Endometrial microvascular endothelial cells (primary cell): ENCODE data around the gene TPSD1. TPM values are rescaled to one million over a fixed set of nuclear protein-coding genes. Genes with fewer than 3 reads are reported as not detected.

ENCODE experiments used
- in situ Hi-C: cut with HindIII; loops from 2 replicates; pipeline ENCODE4 v1.10.0; 2017; ENCODE audit warnings: low sequenced_read_pairs, low pct_unique_long_range_greater_than_20kb; ENCODE audit errors: inconsistent ontology term
- total RNA-seq: library from RNA; depleted of rRNA; stranded (reverse); fragments of >200 nt; gene quantifications from one replicate; pipeline ENCODE4 v1.2.3, GENCODE V29; 2015; ENCODE audit errors: inconsistent ontology term

TPSD1 gene
- total RNA-seq, 1 donor from 2014 or later = not detected

GRCh38 chr16:1275791-1276579 is 20.1 kb downstream of the TPSD1 start:
- in situ Hi-C loops = no loop called here

DNA sequence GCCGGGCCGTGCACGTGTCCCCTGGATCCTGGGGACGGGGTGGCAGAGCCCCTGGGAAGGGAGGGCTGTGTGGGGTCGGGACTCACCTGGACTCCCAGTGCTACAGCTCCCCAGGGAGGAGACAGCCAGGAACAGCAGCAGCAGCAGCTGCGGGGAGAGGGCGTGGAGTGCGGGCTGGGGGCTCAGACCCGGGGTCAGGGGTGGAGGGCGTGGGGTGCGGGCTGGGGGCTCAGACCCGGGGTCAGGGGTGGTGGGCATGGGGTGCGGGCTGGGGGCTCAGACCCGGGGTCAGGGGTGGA is 20.7 kb downstream of the TPSD1 start:
- in situ Hi-C loops = no loop called here

DNA sequence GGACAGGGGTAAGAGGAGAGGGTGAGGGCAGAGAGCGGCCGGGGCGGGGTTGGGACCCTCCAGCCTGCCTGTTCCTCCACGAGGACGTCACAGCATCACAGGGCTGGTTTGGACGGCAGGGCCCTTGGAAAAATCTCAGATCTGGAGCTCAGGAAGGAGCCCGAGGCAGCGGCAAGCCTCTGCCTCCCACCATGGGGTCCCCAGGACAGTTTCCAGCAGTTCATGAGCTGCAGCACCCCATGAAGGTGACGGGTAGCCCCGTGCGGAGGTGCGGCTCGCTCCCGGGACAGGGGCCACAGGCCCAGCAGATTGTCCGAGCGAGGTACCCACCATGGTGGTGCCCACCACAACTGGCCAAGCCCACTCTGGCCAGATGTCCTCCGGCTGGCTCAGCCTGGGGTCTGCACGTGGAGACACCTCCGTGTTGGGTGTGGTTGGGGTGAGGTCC is 21.3 kb downstream of the TPSD1 start:
- in situ Hi-C loops = no loop called here

DNA sequence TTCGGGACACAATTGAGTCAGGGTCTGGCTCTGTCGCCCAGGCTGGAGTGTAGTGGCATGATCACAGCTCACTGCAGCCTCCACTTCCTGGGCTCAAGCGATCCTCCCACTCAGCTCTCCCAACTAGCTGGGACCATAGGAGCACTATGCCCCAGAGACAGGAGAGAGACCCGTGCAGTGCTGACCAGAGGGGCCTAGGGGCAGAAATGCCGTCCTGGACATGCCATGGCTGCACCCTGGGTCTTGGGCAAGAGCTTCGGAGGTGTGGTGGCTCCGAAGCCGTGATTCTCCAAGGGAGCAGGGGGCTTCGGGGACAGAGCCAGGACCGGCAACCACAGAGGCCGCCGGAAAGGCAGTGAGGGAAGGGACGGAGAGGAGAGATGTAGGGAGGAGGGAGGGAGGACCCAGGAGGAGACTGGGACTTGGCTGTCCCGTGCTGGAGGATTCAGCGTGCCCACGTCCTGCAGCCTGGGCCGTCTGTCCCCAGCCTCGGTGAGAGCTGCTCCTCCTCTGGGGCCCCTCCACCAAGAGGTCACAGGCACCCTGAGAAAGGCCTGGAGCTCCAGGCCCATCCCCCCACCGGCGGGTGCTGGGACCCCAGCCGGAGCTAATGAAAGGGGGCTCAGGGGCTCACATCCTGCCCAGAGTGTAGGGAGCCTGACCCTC is 21.9 kb downstream of the TPSD1 start:
- in situ Hi-C loops = no loop called here

DNA sequence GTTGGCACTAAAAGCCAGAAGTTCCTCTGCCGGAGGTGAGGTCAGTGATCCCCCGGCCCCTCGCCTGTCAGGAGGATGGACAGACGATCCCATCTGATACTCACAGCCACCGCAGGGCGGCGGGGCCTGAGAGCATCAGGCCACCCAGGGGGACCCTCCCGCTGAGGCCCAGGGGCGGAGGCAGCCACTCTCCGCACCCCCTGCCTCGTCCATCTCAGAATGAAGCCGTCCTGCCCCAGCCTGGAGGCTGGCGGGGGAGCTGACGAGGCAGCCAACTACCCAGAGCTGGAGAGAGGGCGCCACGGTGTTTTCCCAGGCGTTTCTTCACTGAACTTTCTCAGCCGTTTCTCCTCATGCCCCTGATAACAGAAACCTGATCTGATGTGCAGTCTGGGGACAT is 22.6 kb downstream of the TPSD1 start:
- in situ Hi-C loops = no loop called here

- in situ Hi-C loops = no loop called here
These were observed 23.4 kb downstream of the TPSD1 start for GRCh38 chr16:1279081-1279944.

DNA sequence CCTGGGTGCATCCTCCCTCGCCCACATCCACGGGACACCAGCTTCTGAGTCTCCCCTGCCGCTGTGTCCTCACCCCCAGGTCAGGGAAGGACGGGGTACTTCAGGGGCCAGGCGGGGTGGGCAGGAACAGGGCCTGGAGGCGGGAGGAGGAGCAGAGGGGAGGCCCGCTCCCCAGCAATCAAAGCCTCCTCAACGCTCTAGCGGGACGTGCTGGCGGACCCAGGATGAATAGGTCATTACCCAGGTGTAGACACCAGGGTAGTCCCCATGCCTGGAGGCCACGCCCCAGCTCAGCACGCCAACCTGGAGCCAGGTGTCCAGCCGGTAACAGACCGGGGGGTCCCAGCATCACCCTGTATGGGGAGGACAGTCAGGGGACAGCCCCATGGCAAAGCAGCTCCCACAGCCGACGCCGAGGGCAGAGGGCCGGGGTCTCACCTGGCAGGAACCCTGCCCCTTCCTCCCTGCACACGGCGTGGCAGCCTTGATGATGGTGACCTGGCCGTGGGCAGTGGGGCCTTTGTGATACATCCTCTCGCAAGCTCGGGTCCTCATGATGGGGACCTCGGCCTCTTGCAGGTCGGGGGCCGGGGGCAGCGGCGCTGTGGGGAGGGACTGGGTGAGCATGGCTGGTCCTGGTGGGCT is 24.2 kb downstream of the TPSD1 start:
- in situ Hi-C loops = no loop called here

DNA sequence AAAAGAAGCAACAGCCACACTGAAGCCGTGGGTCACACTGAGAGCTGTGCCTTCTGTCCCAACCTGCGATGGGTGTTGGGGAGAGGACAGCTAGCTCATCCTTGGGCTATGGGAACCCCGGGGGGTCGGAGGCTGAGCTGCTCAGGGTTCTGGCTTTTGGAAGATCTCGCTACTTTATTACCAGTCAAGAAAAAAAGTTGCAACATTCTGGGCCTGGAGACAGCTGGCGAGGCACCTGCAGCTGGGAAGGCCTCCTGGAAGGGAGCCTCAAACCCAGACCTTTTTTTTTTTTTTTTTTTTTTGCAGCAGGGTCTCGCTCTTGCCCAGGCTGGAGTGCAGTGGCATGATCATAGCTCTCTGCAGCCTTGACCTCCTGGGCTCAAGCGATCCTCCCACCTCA is 24.9 kb downstream of the TPSD1 start:
- in situ Hi-C loops = no loop called here

DNA sequence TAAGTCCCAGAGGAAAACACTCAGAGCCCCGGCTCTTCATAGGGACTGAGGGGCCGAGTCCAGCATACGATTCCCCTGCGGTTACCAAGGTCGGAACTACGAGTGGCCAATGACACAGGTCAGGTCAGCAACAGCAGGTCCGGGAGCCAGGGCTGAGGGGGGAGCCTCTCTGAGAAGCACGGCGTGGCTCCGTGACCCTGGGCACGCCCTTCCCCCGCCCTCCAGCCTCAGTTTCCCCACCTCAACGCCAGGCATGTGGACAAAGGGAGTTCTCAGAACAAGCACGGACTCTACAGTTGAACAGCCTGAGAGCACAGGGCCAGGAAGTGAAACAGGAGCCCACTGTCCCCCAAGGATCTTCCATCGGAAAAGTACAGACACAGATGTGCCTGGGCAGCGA is 25.6 kb downstream of the TPSD1 start:
- in situ Hi-C loops = no loop called here

DNA sequence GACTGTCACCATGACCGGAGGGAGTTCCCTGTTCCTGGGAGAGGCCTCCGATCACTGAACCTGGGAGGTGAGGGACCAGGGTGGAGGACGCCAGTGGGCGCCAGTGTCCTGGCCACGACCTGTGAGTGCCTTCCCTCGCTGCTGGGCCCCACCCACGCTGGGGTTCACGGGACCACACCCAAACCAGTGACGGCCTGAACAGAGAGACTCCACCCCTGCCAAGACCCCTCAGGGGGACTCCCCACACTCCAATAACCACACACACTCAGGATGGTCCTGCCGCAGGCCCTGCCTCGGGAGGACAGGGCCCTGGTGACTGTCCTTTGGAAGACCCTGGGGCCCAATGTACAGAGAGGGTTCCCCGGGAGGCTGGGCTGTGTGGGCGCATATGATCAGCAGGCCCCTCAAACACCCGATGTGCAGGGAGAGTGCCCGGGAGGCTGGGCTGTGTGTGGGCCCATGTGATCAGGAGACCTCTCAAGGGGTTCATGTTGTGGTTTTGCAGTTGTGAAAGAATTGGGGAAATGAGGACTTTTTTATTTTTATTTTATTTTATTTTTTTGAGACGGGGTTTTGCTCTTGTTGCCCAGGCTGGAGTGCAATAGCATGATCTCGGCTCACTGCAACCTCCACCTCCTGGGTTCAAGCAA is 26.6 kb downstream of the TPSD1 start:
- in situ Hi-C loops = no loop called here

DNA sequence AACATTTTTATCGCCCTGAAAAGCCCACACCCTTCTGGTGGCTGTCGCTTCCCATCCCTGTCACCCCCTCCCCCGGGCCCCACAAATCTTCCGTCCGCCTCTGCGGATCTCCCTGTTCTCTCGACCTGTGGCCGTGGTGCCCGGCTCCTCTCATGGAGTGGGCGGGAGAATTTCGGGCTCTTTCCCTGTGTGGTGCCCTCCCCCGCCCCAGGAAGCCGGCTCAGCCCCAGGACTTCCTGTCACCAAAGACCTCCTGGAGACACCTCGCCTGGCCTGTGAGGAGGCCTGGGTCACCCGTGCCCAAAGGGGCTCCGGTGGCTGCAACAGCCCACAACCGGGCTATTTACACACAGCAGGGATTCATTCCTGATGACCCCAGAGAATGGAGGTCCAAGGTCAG is 27.4 kb downstream of the TPSD1 start:
- in situ Hi-C loops = no loop called here

GRCh38 chr16:1283996-1284616 is 28.2 kb downstream of the TPSD1 start:
- in situ Hi-C loops = no loop called here

DNA sequence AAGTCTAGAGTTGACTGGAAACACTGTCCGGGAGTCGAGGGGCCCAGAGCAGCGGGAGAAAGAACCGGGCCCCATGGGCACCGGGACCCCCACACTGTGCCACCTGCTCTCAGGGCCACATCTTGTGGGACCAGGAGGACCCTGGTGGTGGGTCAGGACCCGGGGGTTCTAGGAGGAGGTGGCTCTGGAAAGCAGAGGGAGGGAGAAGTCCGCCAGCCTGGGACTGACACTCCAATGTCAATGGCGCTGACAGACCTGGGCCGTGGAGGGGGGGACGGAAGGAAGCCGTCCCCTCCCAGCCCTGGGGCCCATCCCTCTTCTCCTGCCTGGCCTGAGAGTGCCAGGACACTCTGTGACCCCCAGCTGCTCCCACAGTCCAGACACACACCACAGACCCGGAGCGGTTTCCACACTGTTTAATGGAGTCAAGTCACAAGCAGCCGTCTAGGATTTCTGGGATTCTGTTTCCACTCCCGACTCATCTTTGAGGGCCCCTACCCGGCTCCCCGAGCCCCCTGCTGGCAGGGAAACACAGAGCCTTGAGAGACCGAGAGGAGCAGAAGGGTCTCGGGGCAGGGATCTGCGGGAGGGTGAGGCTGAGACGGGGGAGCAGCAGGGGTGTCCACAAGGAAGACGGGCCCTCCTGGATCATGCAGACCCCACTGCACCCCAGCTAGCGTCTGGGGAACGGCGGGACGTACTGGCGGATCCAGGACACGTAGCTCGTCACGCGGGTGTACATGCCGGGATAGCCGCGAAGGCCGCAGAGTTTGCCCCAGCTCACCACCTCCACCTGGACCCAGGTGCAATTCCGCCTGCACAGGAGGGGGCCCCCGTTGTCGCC is 30.0 kb downstream of the TPSD1 start:
- in situ Hi-C loops = no loop called here

GRCh38 chr16:1286513-1287094 is 30.7 kb downstream of the TPSD1 start:
- in situ Hi-C loops = no loop called here

GRCh38 chr16:1287982-1288670 is 32.3 kb downstream of the TPSD1 start:
- in situ Hi-C loops = no loop called here

DNA sequence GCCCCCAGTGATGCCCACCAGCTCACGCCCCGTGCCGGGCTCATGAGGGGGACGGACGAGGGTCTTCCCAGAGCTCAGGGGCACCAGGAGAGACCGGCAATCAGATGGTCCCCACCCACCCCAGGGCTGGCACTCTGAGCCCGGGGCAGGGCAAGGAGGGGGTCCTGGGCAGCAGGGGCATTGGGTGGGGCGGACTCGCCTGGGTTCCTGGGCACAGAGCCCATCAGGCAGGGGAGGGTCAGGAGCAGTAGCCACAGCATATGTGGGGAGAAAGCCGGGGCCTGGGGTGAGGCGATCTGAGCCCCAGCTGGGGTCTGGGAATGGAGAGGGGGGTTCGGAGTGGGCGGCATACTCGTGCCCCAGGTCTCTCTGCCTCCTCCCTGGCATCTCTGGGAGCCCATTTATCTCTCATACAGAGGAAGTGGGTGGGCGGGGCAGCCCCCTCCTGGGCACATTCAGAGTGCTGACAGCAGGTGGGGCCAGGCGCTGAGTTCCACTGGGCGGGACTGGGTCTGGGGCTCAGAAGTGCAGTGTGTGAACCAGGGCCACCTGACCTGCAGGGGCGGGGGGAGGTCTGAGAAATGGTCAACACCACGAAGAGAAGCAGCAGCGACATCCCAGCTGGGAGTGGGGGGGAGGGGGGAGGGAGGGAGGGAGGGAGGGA is 33.1 kb downstream of the TPSD1 start:
- in situ Hi-C loops = no loop called here
